NOMO-1 (cell line): ENCODE data around the gene VTI1A.
"Not testable (repeated sequence)": the region's sequence is repeated elsewhere in the genome, so short reads cannot be mapped to it uniquely, and the experiment has no call there.

Experiments
- DNase-seq, 2 experiments: peaks; one replicate each; lab custom pipeline; 2025; ENCODE audit not compliant: unreplicated experiment in 2 of 2; lab: John Stamatoyannopoulos, UW

The VTI1A gene

GRCh38 chr10:112446855-112447619 is at the start of gene VTI1A, which contains the start of gene ZDHHC6:
Gene VTI1A (plus strand): TSS chr10:112447215. CDS start chr10:112447374, 159 bp downstream.
Gene ZDHHC6 (minus strand): TSS chr10:112446914. CDS start chr10:112445436, 1,478 bp downstream.
- peak; percentile 81 to 83 for DNase-seq

- DNase-seq = no peak
Measured at GRCh38 chr10:112397592-112397991, 49.4 kb upstream of the VTI1A start.

- DNase-seq = no peak
Measured at GRCh38 chr10:112402917-112403316, 44.1 kb upstream of the VTI1A start.

GRCh38 chr10:112404617-112405016 is 42.4 kb upstream of the VTI1A start:
- no peak for DNase-seq

DNA sequence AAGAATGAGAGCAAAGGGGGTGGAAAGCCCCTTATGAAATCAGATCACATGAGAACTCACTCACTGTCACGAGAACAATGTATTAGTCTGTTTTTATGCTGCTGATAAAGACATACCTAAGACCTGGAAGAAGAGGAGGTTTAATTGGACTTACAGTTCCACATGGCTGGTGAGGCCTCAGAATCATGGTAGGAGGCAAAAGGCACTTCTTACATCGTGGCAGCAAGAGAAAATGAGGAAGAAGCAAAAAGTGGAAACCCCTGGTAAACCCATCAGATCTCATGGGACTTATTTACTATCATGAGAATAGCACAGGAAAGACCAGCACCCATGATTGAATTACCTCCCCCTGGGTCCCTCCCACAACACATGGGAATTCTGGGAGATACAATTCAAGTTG is 40.2 kb upstream of the VTI1A start:
- not testable (repeated sequence) for DNase-seq

DNA sequence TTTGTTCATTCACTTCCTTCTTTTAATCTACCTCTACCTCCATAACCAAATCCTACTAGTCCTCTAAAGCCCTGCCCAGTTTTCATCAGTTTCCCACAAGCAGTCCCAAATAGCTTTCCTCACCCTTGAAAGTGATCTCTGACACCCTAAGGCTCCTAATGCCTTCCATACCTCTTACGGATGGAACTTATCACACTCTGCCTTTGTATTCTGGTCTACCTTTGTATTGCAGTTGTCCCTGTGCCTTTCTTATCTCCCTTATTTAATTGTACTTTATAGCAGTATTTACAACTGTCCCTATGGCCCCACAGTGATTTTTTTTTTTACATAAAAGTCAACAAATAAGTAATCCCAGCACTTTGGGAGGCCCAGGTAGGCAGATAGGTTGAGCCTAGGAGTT is 39.3 kb upstream of the VTI1A start:
- DNase-seq = no peak

DNA sequence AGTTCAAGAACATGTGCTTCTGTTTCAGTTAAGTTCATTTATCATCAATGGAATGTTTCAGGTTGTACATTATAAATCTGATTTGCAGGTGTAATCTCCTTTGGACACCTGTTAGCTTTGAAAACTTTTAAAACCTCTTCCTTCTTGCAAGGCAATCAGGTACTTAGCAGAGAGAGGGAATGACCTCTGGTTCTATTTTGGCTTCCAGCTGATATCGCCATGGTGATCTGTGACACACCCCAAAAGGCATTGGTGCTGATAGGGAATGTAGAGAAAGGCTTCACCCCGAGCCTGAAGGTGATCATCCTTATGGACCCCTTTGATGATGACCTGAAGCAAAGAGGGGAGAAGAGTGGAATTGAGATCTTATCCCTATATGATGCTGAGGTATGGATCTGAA is 37.7 kb upstream of the VTI1A start:
- DNase-seq = no peak

DNA sequence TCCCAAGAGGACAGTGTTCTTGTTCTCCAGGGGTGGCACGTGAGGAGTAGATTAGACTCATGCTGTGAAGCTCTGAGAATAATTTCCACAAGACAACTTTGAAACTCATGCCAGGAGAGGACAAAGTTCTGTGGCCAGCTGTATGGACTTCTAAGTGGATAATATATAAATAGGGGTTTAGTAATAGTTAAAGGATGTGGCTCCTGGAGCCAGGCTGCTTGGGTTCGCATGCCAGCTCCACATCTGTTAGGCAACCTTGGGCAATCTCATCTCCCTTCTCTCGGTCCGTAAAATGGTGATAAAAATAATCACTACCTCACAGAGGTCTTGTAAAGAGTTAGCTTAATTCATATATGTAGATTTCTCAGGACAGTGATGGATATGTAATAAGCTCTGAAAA is 37.3 kb upstream of the VTI1A start:
- DNase-seq = no peak

- no peak for DNase-seq
Measured at GRCh38 chr10:112412696-112413095, 34.3 kb upstream of the VTI1A start.

DNA sequence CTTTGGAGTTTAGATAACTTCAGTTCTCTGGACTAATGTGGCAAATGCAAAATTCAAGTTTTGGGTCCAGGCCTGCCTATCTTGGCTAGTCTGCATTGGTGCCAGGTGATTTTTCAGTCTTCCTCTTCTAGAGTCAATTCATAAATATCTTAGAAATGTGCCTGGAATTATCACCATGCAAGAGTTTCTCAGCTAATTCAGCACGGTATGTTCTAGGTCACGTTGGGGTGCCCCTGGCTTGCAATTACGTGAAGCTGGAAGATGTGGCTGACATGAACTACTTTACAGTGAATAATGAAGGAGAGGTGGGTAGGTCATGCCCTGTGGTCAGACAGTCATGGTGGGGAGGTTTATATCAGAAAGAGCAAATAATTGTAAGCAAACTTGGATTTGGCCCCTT is 25.3 kb upstream of the VTI1A start:
- no peak for DNase-seq

DNA sequence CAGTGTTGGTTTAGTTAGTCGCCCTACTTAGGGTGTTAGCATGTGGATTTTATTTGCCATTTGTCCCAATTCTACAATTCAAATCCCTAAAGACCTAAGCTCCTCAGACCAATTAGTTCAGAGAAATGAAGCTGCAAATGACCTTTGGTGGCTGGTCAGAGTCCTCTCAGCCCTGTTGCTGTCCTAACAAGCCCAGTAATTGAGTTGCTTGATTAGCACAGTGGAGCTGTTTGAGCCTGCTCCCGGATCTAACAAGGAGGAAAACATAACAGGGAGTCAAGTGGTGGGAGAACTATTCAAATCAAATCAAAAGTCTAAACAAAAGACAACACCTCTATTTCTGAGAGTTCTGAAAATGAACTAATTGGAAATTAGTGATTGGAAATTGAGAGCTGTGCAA is 22.4 kb upstream of the VTI1A start:
- DNase-seq = no peak

- DNase-seq = no peak
Measured at GRCh38 chr10:112426111-112426510, 20.9 kb upstream of the VTI1A start.

- DNase-seq = no peak
Measured at GRCh38 chr10:112429147-112429546, 17.9 kb upstream of the VTI1A start.

DNA sequence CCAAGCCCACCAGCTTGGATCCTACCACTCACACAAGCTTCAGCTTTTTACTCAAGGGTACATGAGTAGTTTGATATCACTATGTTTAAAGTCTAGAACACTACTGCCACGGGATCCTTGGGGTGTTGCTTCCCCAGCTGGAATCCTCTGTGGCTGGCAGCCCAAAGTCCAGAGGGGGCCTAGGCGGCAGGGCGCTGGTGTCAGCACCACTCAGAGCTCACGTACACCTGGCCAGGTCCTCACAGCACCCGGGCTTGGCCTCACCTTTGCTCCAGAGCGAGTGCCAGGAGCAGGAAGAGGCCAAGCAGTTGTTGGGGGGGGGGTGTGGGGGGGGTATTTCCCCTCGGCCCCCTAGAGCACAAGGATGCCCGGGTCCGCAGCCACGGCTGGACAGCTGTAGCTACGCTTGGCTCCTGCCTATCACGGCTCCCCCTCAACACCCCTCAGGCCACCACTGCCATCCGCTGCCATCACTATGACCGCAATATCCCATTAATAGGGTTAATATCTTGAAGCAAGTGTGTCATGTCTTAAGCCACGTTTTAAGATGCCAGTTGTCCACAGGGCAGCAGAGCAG is 17.3 kb upstream of the VTI1A start:
- no peak for DNase-seq

GRCh38 chr10:112433136-112433535 is 13.9 kb upstream of the VTI1A start:
- DNase-seq = no peak

GRCh38 chr10:112434988-112435619 is 11.9 kb upstream of the VTI1A start:
- peak in 1 of 2 experiments; percentile 40 for DNase-seq

- DNase-seq = no peak
Measured at GRCh38 chr10:112438356-112438755, 8.7 kb upstream of the VTI1A start.

DNA sequence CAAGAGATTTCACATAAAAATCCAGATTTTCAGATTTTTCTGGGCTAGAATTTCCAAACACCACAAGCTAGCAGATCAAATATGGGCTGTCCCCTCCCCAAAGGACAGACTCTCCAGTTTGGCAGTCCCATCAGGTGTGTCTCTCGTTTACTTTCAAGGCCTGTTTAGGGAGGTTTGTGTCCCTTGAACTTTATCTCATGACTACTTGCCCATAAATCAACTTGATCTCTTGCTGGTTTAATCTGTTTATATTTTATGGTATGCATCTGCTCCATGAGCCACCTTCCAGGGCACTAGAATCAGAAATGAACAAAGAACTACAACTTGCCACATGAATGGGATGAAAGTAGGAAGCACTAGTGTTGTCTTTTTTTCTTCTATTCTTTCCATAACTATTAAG is 5.5 kb upstream of the VTI1A start:
- DNase-seq = no peak

DNA sequence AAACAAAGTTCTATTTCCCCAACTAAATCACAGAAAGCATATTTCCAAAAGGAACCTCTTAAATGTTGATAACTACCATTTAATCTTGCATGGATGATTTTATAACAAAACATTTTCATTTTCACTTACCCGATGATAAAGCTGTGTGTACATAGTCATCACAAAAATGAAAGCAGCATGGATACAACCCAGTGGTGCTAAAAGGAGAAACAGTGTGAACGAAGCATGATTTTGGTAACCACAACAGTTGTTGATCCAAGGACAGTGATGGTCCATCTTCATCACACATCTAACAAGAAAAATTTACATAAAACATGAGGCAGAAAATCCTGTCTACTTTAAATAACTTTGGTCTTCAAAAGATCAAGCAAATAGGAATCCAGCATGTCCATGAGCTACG is 5.0 kb upstream of the VTI1A start:
- DNase-seq = no peak

DNA sequence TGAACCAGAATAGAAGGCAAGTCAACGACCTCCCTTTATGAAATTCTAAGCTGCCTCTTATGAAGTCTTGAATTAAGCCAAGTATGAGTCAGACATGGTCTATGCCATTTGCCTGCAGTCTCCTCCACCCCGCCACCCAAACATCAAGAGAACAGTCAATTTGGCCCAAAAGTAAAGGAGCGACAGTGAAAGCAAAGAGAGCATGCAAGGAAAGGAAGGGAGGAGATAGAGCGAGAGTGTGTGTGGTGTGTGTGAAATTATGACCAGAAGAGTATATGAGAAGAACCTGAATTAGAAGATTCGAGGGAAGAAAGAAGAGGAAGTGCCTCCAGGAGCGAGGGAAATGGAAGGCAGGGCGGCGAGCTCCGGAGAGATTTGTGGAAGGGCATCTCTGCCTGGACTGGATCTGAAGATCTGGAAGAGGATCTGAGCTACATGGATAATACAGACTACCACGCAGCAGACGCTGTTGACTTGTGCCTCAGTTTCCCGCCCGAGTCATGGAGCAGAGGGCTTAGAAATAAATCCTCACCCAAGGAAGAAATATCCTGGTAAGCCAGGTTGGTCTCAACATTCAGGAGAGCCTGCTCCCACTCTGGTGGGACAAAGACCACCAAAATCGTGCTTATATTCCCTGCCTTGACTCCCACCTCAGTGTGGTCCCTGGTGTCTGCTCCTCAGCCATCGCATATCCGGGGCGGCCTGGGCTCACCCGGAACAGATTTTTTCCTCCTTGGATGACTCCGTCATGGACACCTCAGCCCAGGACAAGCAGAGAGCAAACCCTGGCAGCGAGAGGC is 760 bp upstream of the VTI1A start:
- peak; percentile 48 to 57 for DNase-seq

DNA sequence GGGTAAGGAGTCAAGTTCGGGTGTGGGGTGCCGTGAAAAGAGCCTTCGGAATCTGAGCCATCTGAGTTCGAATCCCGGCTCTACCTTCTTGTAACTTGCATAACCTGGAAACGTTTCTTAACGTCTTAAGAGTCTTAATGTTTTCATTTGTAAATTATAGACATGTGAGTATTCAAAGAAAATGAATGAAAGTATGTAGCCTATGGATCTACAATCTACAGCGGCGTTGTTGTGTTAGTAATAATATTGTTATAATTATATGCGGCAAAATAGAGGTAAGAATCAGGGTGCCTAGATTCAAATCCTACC is 559 bp downstream of the VTI1A start:
- DNase-seq = no peak
